Lower lobe of right lung (tissue), 2 donors: ENCODE measurements around the gene LARP6. TPM values are rescaled to one million over a fixed set of nuclear protein-coding genes. Genes with fewer than 3 reads are reported as not detected.
A peak's percentile ranks its signal among the peaks of the same experiment; 100 is the strongest.

ENCODE experiments used
- ATAC-seq, 2 donors: fragments of 200-7000 bp; cut with Tn5 transposase; one replicate each; pipeline ENCODE4 v1.9.1; 2020 to 2022; ENCODE audit warnings: mild to moderate bottlenecking in 2 of 2, moderate library complexity in 2 of 2
- DNase-seq: peaks from one replicate; pipeline ENCODE4 v3.0.0-alpha.2; 2020
- H3K27ac ChIP-seq: fragments of 200-600 bp; one replicate; pipeline ENCODE4 v1.8.0; 2022
- H3K27me3 ChIP-seq: fragments of 200-600 bp; one replicate; pipeline ENCODE4 v1.8.0; 2022; ENCODE audit warnings: low read depth
- H3K36me3 ChIP-seq: fragments of 200-600 bp; one replicate; pipeline ENCODE4 v1.8.0; 2022; ENCODE audit warnings: mild to moderate bottlenecking
- H3K4me1 ChIP-seq: fragments of 200-600 bp; one replicate; pipeline ENCODE4 v1.8.0; 2022
- H3K4me3 ChIP-seq: fragments of 200-600 bp; one replicate; pipeline ENCODE4 v1.8.0; 2022; ENCODE audit warnings: mild to moderate bottlenecking
- H3K9me3 ChIP-seq: fragments of 200-600 bp; one replicate; pipeline ENCODE4 v1.8.0; 2022
- CTCF ChIP-seq: fragments of 200-600 bp; IDR thresholded peaks from one replicate; pipeline ENCODE4 v1.8.0; 2022; ENCODE audit warnings: antibody characterized with exemption, mild to moderate bottlenecking
- intact Hi-C: fragments of 100-400 bp; cut with DNase I; formaldehyde crosslinking; loops from one replicate; pipeline ENCODE4 v1.11.0; 2022
- total RNA-seq: library from RNA; stranded (reverse); fragmentation: NEBNext Ultra II Directional; extraction: Animal tissue kit (Norgen Biotek cat#: 25700); gene quantifications from one replicate; pipeline ENCODE4 v1.2.1, GENCODE V29; 2021
- donor health status: DM: no; HTN: yes; CAD: no; lungs with severe emphysema.

LARP6 gene
- total RNA-seq, 1 donor from 2014 or later: 7.5 TPM

GRCh38 chr15:70852501-70853317 lies 1.2 kb downstream of the LARP6 start:
- H3K27me3 ChIP-seq: peaks cover 35% of the 10 kb centered on the region

GRCh38 chr15:70851889-70852288 lies 2.1 kb downstream of the LARP6 start:
- no peaks in the 10 kb centered on the region for H3K36me3 ChIP-seq
- H3K27ac ChIP-seq: no peak overlapping the region

More at GRCh38 chr15:70852501-70853317, 1.2 kb downstream of the LARP6 start:
- intact Hi-C loops: no loop called here
- Histone ChIP-seq H3K27ac (peak overlapping the region; percentile 87), H3K4me3 (peak overlapping the region; percentile 67), H3K4me1 (peaks cover 27% of the 10 kb centered on the region), H3K36me3 (no peaks in the 10 kb centered on the region), H3K9me3 (no peaks in the 10 kb centered on the region)
- DNase-seq (no peak), ATAC-seq (no peak)
- no peak for TF ChIP-seq CTCF

GRCh38 chr15:70845602-70846360 lies 8.2 kb downstream of the LARP6 start:
- TF ChIP-seq CTCF: no peak
- Histone ChIP-seq H3K4me3 (no peak overlapping the region), H3K36me3 (no peaks in the 10 kb centered on the region), H3K27ac (no peak overlapping the region), H3K9me3 (no peaks in the 10 kb centered on the region), H3K27me3 (no peaks in the 10 kb centered on the region), H3K4me1 (no peaks in the 10 kb centered on the region)
- DNase-seq: no peak
- ATAC-seq: peak in 1 of 2 donors; percentile 9
- intact Hi-C loops: no loop called here

More at GRCh38 chr15:70851889-70852288, 2.1 kb downstream of the LARP6 start:
- intact Hi-C loops: no loop called here
- Histone ChIP-seq H3K4me3 (no peak overlapping the region), H3K9me3 (no peaks in the 10 kb centered on the region), H3K27me3 (peaks cover 35% of the 10 kb centered on the region), H3K4me1 (peaks cover 21% of the 10 kb centered on the region)
- no peak for DNase-seq
- no peak for TF ChIP-seq CTCF
- no peak for ATAC-seq

GRCh38 chr15:70837476-70837875 lies 16.5 kb downstream of the LARP6 start:
- no peak for TF ChIP-seq CTCF
- ATAC-seq (no peak), DNase-seq (no peak)
- intact Hi-C loops: no loop called here
- Histone ChIP-seq H3K36me3 (peaks cover 11% of the 10 kb centered on the region), H3K4me3 (no peak overlapping the region), H3K4me1 (no peaks in the 10 kb centered on the region), H3K27me3 (no peaks in the 10 kb centered on the region), H3K27ac (no peak overlapping the region), H3K9me3 (no peaks in the 10 kb centered on the region)

- DNase-seq (no peak), ATAC-seq (no peak)
- intact Hi-C loops: no loop called here
Observed at GRCh38 chr15:70835841-70836240, 18.1 kb downstream of the LARP6 start.

More at GRCh38 chr15:70835841-70836240, 18.1 kb downstream of the LARP6 start:
- no peak for TF ChIP-seq CTCF
- H3K27me3 ChIP-seq: no peaks in the 10 kb centered on the region
- no peaks in the 10 kb centered on the region for H3K4me1 ChIP-seq
- no peak overlapping the region for H3K4me3 ChIP-seq
- H3K27ac ChIP-seq: no peak overlapping the region
- peaks cover 15% of the 10 kb centered on the region for H3K36me3 ChIP-seq
- no peaks in the 10 kb centered on the region for H3K9me3 ChIP-seq
